Right atrium auricular region (tissue), 2 donors: ENCODE measurements around the gene CXXC1. TPM values are rescaled to one million over a fixed set of nuclear protein-coding genes. Genes with fewer than 3 reads are reported as not detected.
"Not testable (repeated sequence)": the region's sequence is repeated elsewhere in the genome, so short reads cannot be mapped to it uniquely, and the experiment has no call there.

Experiments used
- DNase-seq: peaks from one replicate; pipeline ENCODE4 v3.0.0-alpha.2; 2019; ENCODE audit warnings: low spot score
- H3K27ac ChIP-seq, 2 donors: fragments of 200-600 bp; sonication (generic); 1 replicate in 1 of 2; 2 replicates in 1 of 2; pipeline ENCODE4 v1.5.1; 2016 to 2019
- H3K27me3 ChIP-seq, 2 donors: fragments of 200-600 bp; sonication (generic); one replicate each; pipeline versions ENCODE4 v1.5.1 to v1.6.0; 2017 to 2019
- H3K36me3 ChIP-seq: fragments of 200-600 bp; sonication (generic); one replicate; pipeline ENCODE4 v1.5.1; 2016
- H3K4me1 ChIP-seq, 2 donors: fragments of 200-600 bp; sonication (generic); one replicate each; pipeline versions ENCODE4 v1.5.1 to v1.6.0; 2017 to 2019
- H3K4me3 ChIP-seq, 2 donors: fragments of 200-600 bp; sonication (generic); 1 replicate in 1 of 2; 2 replicates in 1 of 2; pipeline ENCODE4 v1.5.1; 2017 to 2019; ENCODE audit warnings: mild to moderate bottlenecking in 1 of 2, moderate library complexity in 1 of 2
- H3K9me3 ChIP-seq, 2 donors: fragments of 200-600 bp; sonication (generic); one replicate each; pipeline ENCODE4 v1.5.1; 2019
- total RNA-seq, 2 donors: library from RNA; depleted of rRNA; stranded (reverse); fragments of >200 nt; gene quantifications; one replicate each; pipeline ENCODE4 v1.1.0, GENCODE V29; 2016
- TF ChIP-seq, protein P1 (sequence below), 2 donors: fragments of 200-600 bp; sonication (generic); IDR thresholded peaks; one replicate each; pipeline ENCODE4 v1.5.1; 2019; ENCODE audit warnings: antibody characterized with exemption in 2 of 2

CXXC1 gene
- total RNA-seq, 2 donors from 2014 or later: 17.1 to 38.3 TPM

DNA sequence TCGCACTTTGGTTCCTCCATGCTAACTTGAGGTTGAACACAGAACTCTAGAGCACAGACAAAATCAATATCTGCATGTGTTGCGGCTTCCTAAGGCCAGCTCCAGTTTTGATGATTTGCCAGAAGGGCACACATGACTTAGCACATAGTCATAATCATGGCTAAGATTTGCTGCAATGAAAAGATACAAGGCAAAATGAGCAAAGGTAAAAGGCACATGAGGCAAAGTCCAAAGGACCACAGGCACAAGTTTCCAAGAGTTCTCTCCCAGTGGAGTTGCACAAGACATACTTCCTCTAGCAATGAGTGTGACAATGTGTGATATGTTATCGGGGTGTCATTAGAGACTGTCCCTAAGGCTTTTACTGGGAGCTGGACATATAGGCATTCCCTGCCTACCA lies 24.2 kb upstream of the CXXC1 start:
- TF ChIP-seq, protein P1, sequence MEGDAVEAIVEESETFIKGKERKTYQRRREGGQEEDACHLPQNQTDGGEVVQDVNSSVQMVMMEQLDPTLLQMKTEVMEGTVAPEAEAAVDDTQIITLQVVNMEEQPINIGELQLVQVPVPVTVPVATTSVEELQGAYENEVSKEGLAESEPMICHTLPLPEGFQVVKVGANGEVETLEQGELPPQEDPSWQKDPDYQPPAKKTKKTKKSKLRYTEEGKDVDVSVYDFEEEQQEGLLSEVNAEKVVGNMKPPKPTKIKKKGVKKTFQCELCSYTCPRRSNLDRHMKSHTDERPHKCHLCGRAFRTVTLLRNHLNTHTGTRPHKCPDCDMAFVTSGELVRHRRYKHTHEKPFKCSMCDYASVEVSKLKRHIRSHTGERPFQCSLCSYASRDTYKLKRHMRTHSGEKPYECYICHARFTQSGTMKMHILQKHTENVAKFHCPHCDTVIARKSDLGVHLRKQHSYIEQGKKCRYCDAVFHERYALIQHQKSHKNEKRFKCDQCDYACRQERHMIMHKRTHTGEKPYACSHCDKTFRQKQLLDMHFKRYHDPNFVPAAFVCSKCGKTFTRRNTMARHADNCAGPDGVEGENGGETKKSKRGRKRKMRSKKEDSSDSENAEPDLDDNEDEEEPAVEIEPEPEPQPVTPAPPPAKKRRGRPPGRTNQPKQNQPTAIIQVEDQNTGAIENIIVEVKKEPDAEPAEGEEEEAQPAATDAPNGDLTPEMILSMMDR (IDR thresholded peaks at IDR 0.05): no peak
- Histone ChIP-seq H3K36me3 (no peaks in the 10 kb centered on the region), H3K27ac (no peak overlapping the region), H3K4me1 (peaks cover 0 to 6% of the 10 kb centered on the region in 2 donors), H3K27me3 (no peaks in the 10 kb centered on the region), H3K9me3 (no peaks in the 10 kb centered on the region), H3K4me3 (no peak overlapping the region)
- DNase-seq: no peak

DNA sequence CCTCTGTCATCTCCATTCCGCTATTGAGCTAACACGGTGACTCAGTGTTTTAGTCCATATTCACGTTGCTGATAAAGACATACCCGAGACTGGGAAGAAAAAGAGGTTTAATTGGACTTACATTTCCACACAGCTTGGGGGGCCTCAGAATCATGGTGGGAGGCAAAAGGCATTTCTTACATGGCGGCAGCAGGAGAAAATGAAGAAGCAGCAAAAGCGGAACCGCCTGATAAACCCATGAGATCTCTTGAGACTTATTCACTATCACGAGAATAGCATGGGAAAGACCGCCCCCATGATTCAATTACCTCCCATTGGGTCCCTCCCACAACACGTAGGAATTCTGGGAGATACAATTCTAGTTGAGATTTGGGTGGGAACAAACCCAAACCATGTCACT lies 22.6 kb upstream of the CXXC1 start:
- Histone ChIP-seq H3K4me1 (peaks cover 0 to 6% of the 10 kb centered on the region in 2 donors), H3K36me3 (no peaks in the 10 kb centered on the region), H3K27ac (no peak overlapping the region), H3K4me3 (no peak overlapping the region), H3K9me3 (no peaks in the 10 kb centered on the region), H3K27me3 (no peaks in the 10 kb centered on the region)
- TF ChIP-seq, protein P1 (IDR thresholded peaks at IDR 0.05): no peak
- DNase-seq: no peak

DNA sequence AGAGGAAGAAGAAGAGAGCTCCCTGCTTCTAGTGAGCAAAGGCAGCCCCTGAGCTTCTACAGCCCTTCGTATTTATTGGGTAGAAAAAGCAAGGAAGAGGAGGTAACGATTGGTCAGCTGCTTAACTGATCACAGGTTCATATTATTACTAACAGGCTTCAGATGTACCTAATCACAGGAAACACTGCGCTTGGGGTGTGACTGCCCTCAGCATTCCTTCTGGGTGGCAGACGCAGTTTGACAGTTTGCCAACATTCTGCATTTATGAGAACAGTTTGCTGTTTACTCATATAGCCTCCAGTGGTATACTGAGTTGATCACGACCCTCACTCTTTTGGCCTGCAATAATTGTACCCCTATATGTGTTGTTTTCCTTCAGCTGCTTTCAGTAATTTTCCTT lies 21.4 kb upstream of the CXXC1 start:
- H3K27me3 ChIP-seq, H3K9me3 ChIP-seq, H3K4me3 ChIP-seq, H3K4me1 ChIP-seq, H3K36me3 ChIP-seq, DNase-seq, H3K27ac ChIP-seq: not testable (repeated sequence)

DNA sequence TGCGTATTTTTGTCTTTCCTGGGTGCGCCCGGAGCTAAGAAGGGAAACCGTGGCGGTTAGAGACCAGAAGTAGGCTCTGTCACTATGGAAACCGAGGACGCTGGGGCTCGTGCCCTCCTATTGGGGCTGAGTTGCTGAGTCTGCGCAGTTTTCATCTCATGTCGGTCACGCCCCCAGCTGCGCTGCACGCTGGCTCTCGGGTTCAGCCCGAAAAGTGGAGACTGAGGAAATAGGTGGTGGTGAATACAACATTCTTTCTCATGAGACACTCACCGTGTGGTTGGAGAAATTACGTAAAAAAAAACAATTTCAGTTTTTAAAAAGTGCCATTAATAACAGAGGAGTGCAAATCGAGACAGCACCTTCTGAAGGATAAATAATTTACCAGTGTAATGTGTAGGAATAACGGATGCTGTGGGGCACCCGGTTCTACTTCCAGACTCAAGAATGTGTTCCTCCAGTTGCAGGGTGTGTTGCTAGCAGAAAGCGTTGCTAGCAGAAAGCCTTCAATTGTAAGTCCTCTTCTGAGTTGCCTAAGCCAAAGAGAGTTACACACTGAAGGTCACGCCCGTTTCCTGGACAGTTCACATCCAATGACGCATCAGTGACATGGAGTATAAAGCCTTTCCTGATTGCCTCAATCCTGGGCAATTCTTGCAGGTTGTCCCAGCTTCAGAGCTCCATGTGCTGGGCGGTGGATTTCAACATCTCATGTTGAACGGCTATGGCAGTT lies 20.4 kb upstream of the CXXC1 start:
- peak; percentile 90 for DNase-seq
- TF ChIP-seq, protein P1 (IDR thresholded peaks at IDR 0.05): no peak
- peaks cover 0 to 6% of the 10 kb centered on the region in 2 donors for H3K4me1 ChIP-seq
- peak overlapping the region in 1 of 2 donors; percentile 49 for H3K27ac ChIP-seq
- H3K9me3 ChIP-seq: no peaks in the 10 kb centered on the region
- H3K27me3 ChIP-seq: no peaks in the 10 kb centered on the region
- no peaks in the 10 kb centered on the region for H3K36me3 ChIP-seq
- H3K4me3 ChIP-seq: peak overlapping the region; percentile 24 to 48

DNA sequence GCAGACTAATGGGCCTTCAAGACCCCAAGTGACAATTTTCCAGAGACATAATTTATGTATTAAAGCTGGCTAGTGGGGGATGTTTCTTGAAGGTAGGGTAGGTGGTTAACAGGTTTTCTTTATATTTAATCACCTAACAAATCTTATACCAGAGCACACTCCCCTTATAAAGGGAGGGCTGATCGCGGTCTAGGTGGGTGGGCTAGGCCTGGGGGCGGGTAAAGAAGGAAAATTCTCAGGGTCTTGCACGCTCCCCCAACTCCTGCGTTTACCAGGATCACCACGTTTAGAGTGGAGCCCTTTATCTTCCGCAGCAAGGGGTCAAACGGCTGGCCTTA lies 19.9 kb upstream of the CXXC1 start:
- Histone ChIP-seq H3K4me3 (peak overlapping the region; percentile 24 to 48), H3K27me3 (no peaks in the 10 kb centered on the region), H3K9me3 (no peaks in the 10 kb centered on the region), H3K27ac (no peak overlapping the region), H3K36me3 (no peaks in the 10 kb centered on the region), H3K4me1 (peaks cover 0 to 6% of the 10 kb centered on the region in 2 donors)
- no peak for DNase-seq
- TF ChIP-seq, protein P1 (IDR thresholded peaks at IDR 0.05): no peak

DNA sequence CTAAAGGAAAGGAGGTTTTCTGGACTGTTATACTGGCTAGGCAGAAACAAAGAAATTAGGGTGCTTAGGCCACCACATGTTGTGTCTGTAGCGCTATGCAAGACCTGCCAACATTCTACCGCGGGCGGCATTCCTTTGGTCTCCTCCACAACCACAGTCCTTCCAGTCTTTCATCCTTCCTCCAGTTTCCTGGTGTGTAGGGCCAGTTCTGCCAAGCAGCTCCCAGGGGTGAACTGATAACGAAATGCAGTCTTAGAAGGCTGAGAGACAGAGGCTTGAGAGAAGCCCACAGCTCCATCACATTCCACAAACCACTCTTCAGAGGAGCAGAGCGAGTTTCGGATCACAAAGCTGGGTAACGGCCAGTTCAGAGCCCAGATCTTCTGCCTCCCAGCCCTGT lies 19.5 kb upstream of the CXXC1 start:
- Histone ChIP-seq H3K9me3 (no peaks in the 10 kb centered on the region), H3K27me3 (no peaks in the 10 kb centered on the region), H3K4me1 (peaks cover 0 to 6% of the 10 kb centered on the region in 2 donors), H3K36me3 (no peaks in the 10 kb centered on the region), H3K27ac (no peak overlapping the region), H3K4me3 (peak overlapping the region in 1 of 2 donors; percentile 48)
- TF ChIP-seq, protein P1 (IDR thresholded peaks at IDR 0.05): no peak
- no peak for DNase-seq
